Neural cell (in vitro differentiated cells): ENCODE data around the gene UPB1.
"Not testable (repeated sequence)": the region's sequence is repeated elsewhere in the genome, so short reads cannot be mapped to it uniquely, and the experiment has no call there.

Experiments
- EP300 ChIP-seq: fragments of 450-650 bp; conservative IDR thresholded peaks from 2 replicates; pipeline ENCODE4 v1.6.1; 2014; ENCODE audit warnings: antibody characterized with exemption, mild to moderate bottlenecking, moderate library complexity; ENCODE audit not compliant: poor library complexity, severe bottlenecking
- EZH2 ChIP-seq: fragments of 200-600, 300-800 bp; shearing (Covaris generic), sonication (generic); IDR thresholded peaks from 2 replicates; pipeline ENCODE4 v1.6.1; 2014; ENCODE audit warnings: antibody characterized with exemption, low read length, borderline replicate concordance, mild to moderate bottlenecking; ENCODE audit not compliant: insufficient read depth, poor library complexity, severe bottlenecking
- MXI1 ChIP-seq: fragments of 450-650 bp; conservative IDR thresholded peaks from 2 replicates; pipeline ENCODE4 v1.6.1; 2014; ENCODE audit warnings: antibody characterized with exemption, mild to moderate bottlenecking; ENCODE audit not compliant: poor library complexity, severe bottlenecking
- POLR2AphosphoS5 ChIP-seq: IDR thresholded peaks from 2 replicates; pipeline ENCODE4 v1.6.1; 2012
- SMC3 ChIP-seq: fragments of 450-650 bp; conservative IDR thresholded peaks from 2 replicates; pipeline ENCODE4 v1.6.1; 2014; ENCODE audit warnings: antibody characterized with exemption, mild to moderate bottlenecking, moderate library complexity; ENCODE audit not compliant: poor library complexity
- TAF1 ChIP-seq: IDR thresholded peaks from 2 replicates; pipeline ENCODE4 v1.6.1; 2012; ENCODE audit warnings: low read depth
- TF ChIP-seq, protein P1 (sequence below): fragments of 450-650 bp; IDR thresholded peaks from 2 replicates; pipeline ENCODE4 v1.5.1; 2014; ENCODE audit warnings: antibody characterized with exemption, mild to moderate bottlenecking, moderate library complexity; ENCODE audit not compliant: poor library complexity, severe bottlenecking

DNA sequence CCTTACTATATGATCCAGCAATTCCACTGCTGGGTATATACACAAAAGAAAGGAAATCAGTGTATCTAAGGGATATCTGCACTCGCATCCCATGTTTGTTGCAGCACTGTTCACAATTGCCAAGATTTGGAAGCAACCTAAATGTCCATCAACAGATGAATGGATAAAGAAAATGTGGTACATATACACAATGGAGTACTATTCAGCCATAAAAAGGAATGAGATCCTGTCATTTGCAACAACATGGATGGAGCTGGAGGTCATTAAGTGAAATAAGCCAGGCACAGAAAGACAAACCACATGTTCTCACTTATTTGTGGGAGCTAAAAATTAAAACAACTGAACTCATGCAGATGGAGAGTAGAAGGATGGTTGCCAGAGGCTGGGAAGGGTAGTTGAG is 5.7 kb upstream of the UPB1 start:
- not testable (repeated sequence) for TF ChIP-seq EP300, POLR2AphosphoS5, EZH2, TAF1, SMC3, MXI1
- TF ChIP-seq, protein P1, sequence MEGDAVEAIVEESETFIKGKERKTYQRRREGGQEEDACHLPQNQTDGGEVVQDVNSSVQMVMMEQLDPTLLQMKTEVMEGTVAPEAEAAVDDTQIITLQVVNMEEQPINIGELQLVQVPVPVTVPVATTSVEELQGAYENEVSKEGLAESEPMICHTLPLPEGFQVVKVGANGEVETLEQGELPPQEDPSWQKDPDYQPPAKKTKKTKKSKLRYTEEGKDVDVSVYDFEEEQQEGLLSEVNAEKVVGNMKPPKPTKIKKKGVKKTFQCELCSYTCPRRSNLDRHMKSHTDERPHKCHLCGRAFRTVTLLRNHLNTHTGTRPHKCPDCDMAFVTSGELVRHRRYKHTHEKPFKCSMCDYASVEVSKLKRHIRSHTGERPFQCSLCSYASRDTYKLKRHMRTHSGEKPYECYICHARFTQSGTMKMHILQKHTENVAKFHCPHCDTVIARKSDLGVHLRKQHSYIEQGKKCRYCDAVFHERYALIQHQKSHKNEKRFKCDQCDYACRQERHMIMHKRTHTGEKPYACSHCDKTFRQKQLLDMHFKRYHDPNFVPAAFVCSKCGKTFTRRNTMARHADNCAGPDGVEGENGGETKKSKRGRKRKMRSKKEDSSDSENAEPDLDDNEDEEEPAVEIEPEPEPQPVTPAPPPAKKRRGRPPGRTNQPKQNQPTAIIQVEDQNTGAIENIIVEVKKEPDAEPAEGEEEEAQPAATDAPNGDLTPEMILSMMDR, result not testable (repeated sequence)
